ENCODE data around the gene LYZL6. TPM values are rescaled to one million over a fixed set of nuclear protein-coding genes. Genes with fewer than 3 reads are reported as not detected.

The LYZL6 gene
- total and polyA plus RNA-seq, 2 of the 8 experiments (the other 6 are each of a cell fraction or from before 2014, with no cell fraction given): not detected

GRCh38 chr17:35923609-35924114 is 19.9 kb downstream of the LYZL6 start:
- Histone ChIP-seq H3K14ac (ENCODE audit: insufficient read length) (no peak overlapping the region), H3K9me3 (ENCODE audit: insufficient read depth in 2 of 2, low read depth in 1 of 2, low read length in 1 of 2) (no peaks in the 10 kb centered on the region), H3K27ac (ENCODE audit: low read depth, low read length) (no peak overlapping the region), H2AK5ac (ENCODE audit: low read depth, low read length) (no peak overlapping the region), H3K18ac (ENCODE audit: extremely low read depth, low read length) (no peak overlapping the region), H3K56ac (replicated peaks; ENCODE audit: insufficient read length, low read depth, low read length) (no peak overlapping the region), H2BK12ac (ENCODE audit: low read depth, low read length) (no peak overlapping the region), H3K4me2 (ENCODE audit: insufficient read depth in 1 of 2, low read depth in 2 of 2, low read length in 2 of 2) (no peak overlapping the region), H3K79me1 (ENCODE audit: low read depth, low read length) (no peaks in the 10 kb centered on the region), H2BK120ac (replicated peaks; ENCODE audit: low read depth, low read length) (no peak overlapping the region), H4K5ac (ENCODE audit: insufficient read length, low read depth, low read length) (no peak overlapping the region), H4K20me1 (replicated peaks in 1 of 2; ENCODE audit: control insufficient read depth in 1 of 2, insufficient read depth in 2 of 2, low read length in 2 of 2) (no peaks in the 10 kb centered on the region), H3K79me2 (ENCODE audit: control insufficient read depth in 1 of 2, insufficient read depth in 2 of 2, low read length in 2 of 2) (no peaks in the 10 kb centered on the region), H3K4me1 (replicated peaks in 1 of 4; ENCODE audit: control insufficient read depth in 3 of 4, insufficient read depth in 4 of 4, low read length in 3 of 4) (no peaks in the 10 kb centered on the region), H3K4me3 (ENCODE audit: extremely low read depth in 1 of 4, insufficient read depth in 2 of 4, low read depth in 3 of 4, low read length in 4 of 4) (no peak overlapping the region), H3K36me3 (ENCODE audit: control insufficient read depth in 2 of 4, insufficient read depth in 4 of 4, low read length in 3 of 4) (peaks cover 0 to 3% (median 0%) of the 10 kb centered on the region in 4 experiments; a peak in 3 of 8 replicates), H2BK20ac (ENCODE audit: low read length) (no peak overlapping the region), H2AFZ (ENCODE audit: low read length) (no peak overlapping the region), H3K27me3 (replicated peaks in 1 of 4; ENCODE audit: control insufficient read depth in 3 of 4, extremely low read depth in 1 of 4, insufficient read depth in 3 of 4, low read length in 3 of 4) (no peaks in the 10 kb centered on the region), H3K23ac (ENCODE audit: insufficient read length) (no peak overlapping the region), H3K4ac (replicated peaks; ENCODE audit: insufficient read length, low read depth, low read length) (no peak overlapping the region), H2BK5ac (ENCODE audit: low read depth, low read length) (no peak overlapping the region), H3K9ac (replicated peaks in 1 of 4; ENCODE audit: extremely low read depth in 1 of 4, low read depth in 3 of 4, low read length in 3 of 4) (no peak overlapping the region), H4K8ac (ENCODE audit: extremely low read depth, insufficient read depth, low read length) (no peak overlapping the region), H2BK15ac (ENCODE audit: low read length) (no peak overlapping the region), H3K23me2 (ENCODE audit: low read depth, low read length) (no peaks in the 10 kb centered on the region), H4K91ac (replicated peaks; ENCODE audit: insufficient read length, low read length) (no peak overlapping the region)
- DNase-seq (ENCODE audit: low read depth in 1 of 2, low spot score in 2 of 2) (no peak), FAIRE-seq (no peak)
- WGBS, 2 experiments (ENCODE audit: extremely low coverage in 1 of 2, insufficient coverage in 1 of 2, insufficient read length in 1 of 2, insufficient replicate concordance in 2 of 2, low coverage in 1 of 2, low lambda C conversion rate in 2 of 2, missing lambda C conversion rate in 1 of 2): 93% methylated on average over 6 of the region's 6 CpGs; no CpG with 5 or more reads in 1 of the 2 experiments
- ChIA-PET CTCF (ENCODE audit: partially characterized antibody) (no interaction called here), POLR2A (ENCODE audit: partially characterized antibody) (no interaction called here)
- TF ChIP-seq SUZ12 (IDR thresholded peaks at IDR 0.05; ENCODE audit: low read length) (no peak), ZNF274 (IDR thresholded peaks at IDR 0.05; ENCODE audit: borderline replicate concordance, extremely low read depth, low read length) (no peak), TBP (IDR thresholded peaks at IDR 0.05; ENCODE audit: low read depth, low read length) (no peak), NANOG (IDR thresholded peaks at IDR 0.05; ENCODE audit: insufficient read depth, low read depth, low read length, poor library complexity, severe bottlenecking) (no peak), BACH1 (IDR thresholded peaks at IDR 0.05; ENCODE audit: low read length) (no peak), FOSL1 (IDR thresholded peaks at IDR 0.05; ENCODE audit: insufficient read depth, low read depth, low read length) (no peak), USF2 (IDR thresholded peaks at IDR 0.05; ENCODE audit: low read length) (no peak), JUN (IDR thresholded peaks at IDR 0.05; ENCODE audit: low read depth, low read length) (no peak), HDAC6 (IDR thresholded peaks at IDR 0.05; ENCODE audit: low read depth, low read length) (no peak), TEAD4 (IDR thresholded peaks at IDR 0.05; ENCODE audit: low read depth, low read length) (no peak), YY1 (IDR thresholded peaks at IDR 0.05; ENCODE audit: low read depth, low read length) (no peak), KDM1A (IDR thresholded peaks at IDR 0.05; ENCODE audit: borderline replicate concordance, low read length) (no peak)
- TF ChIP-seq, protein P1, sequence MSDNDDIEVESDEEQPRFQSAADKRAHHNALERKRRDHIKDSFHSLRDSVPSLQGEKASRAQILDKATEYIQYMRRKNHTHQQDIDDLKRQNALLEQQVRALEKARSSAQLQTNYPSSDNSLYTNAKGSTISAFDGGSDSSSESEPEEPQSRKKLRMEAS (IDR thresholded peaks at IDR 0.05): no peak
